Midbrain (tissue), 1 donor: ENCODE data around the gene CDK14.

Experiments used
- DNase-seq: peaks from one replicate; lab custom pipeline; 2025; lab: John Stamatoyannopoulos, UW

The CDK14 gene

DNA sequence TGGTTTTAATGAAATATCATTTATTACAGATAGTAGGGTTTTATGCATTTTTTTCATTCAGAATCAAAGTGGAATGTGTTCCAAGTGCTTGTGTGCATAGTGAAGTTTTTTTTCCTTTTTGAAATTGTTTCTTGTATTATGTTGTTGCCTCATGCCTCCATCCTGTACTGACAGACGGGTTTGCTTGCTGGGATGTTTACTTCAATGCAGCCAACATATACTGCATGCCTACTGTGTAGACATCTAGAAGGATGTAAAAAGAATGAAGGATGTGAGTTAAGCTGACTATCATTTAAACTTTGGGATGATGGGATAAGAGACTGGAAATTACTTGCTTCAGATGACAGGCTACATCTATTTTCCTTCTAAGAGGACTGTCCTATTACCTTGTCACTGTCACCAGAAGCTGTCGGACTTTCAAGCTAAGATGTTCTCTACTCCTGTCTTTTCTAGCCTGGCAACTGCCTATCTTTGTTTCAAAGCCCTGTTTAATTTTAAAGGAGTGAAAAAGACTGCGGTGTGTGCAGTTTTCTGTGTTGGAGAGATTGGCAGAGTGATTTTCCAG is 243.7 kb downstream of the CDK14 start:
- no peak for DNase-seq

DNA sequence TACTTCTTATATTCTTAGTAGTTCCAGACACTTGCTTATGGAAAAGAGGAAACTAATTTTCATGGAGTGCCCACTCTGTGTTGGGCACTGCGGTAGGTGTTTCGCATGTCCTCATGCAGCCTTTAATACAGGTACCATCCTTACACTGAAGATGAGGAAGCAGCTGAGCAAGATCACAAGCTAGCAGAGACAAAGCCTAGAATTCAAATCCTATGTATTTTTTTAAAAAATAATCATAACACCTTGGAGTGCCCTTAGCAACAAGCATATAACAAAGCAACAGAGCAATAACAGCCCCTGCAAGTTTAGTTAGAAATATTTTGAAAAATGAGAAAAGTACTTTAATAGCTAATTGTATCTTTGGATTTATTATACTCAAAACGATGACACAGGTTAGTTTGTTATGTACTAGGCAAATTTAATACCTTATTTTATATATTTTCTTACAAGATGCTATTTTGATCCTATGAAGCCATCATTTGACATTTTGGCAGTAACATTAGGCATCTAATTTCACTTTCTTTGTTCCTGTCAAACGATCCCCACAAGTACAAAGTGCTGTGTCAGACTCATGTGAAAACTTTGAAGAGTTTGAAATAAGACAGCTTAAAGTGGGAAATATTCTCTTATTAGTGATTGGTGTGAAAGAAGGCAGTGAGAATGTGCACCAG is 245.8 kb downstream of the CDK14 start:
- no peak for DNase-seq

GRCh38 chr7:90842430-90842788 is 246.3 kb downstream of the CDK14 start:
- DNase-seq, result no peak

GRCh38 chr7:90843472-90843871 is 247.4 kb downstream of the CDK14 start:
- DNase-seq, result no peak

- DNase-seq, result no peak
These were observed 248.3 kb downstream of the CDK14 start for GRCh38 chr7:90844421-90844820.

- DNase-seq, result no peak
These were observed 250.1 kb downstream of the CDK14 start for GRCh38 chr7:90846192-90846591.

- no peak for DNase-seq
These were observed 253.9 kb downstream of the CDK14 start for GRCh38 chr7:90850066-90850465.

- no peak for DNase-seq
These were observed 254.3 kb downstream of the CDK14 start for GRCh38 chr7:90850471-90850870.

- no peak for DNase-seq
These were observed 257.1 kb downstream of the CDK14 start for GRCh38 chr7:90853205-90853604.

GRCh38 chr7:90856351-90857070 is 260.4 kb downstream of the CDK14 start:
- DNase-seq, result no peak

DNA sequence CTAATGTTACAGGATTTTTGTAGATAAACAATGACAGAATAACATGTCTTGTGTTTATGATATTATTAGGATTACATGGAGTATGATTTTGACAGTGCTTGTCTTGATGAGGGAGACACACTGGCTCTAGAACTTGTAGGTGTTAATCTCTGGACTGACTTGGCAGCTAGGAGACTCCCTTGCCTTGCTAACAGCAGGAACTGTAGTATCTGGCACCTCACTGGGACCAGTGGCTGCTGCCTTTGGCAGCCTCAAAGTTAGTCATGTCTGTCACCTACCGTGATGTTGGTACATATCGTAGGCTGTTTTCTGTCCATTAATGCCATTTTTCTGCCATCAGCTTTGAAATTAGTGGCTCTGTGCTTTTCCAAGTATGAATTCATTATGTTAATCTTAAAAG is 261.5 kb downstream of the CDK14 start:
- no peak for DNase-seq

GRCh38 chr7:90858546-90858945 is 262.4 kb downstream of the CDK14 start:
- DNase-seq, result no peak

DNA sequence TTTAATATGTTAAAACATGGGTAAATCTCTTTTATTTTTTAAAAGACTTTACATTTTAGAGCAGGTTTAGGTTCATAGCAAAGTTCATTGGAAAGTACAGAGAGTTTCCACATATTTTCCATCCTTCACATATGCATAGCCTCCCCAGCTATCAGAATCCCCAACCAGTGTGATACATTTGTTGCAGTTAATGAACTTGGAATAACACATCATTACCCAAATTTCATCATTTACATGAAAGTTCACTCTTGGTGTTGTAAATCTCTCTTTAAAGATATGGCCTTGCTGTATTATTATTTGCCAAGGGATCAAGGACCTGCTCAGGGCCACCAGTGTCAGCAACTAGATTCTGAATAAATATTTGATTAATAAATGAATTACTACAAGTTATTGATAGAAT is 263.4 kb downstream of the CDK14 start:
- DNase-seq, result no peak

GRCh38 chr7:90864088-90864487 is 268.0 kb downstream of the CDK14 start:
- DNase-seq, result no peak

- DNase-seq, result no peak
These were observed 273.2 kb downstream of the CDK14 start for GRCh38 chr7:90869335-90869734.

DNA sequence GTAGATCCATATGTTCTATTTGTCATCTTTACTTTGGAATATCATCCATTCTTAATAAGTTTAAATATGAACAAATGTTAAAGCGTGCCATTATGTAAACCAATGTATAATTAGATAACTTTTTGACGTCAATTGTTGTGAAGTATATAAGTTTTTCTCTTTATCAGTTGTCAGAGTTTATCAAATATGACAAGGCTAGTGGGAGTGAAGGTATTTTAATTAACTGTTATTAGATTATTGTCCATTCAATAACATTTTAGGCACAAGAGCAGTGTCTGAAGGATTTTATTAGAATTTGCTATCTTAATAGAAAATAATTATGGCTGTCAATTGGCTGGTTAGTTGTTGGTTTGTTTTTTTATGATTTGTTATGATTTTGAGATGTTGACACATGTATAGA is 280.6 kb downstream of the CDK14 start:
- no peak for DNase-seq

DNA sequence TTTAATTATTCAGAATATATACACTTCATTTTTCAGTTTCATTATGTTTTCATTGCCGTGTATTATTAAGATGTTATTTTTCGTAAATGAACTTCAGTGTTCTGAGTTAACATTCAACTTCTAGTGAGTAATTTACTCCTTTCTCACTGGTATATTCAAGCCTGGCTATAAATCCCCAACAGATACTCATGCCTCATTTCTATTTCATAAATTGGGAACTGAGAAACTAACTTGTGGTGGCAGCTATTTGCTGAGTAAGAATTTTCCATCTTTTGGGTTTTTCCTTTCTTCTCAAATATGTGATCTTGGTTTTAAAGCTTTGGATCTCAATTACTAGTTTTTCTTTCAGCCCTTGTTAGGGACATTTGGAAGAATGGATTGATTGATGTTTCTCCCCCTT is 281.1 kb downstream of the CDK14 start:
- DNase-seq, result no peak

DNA sequence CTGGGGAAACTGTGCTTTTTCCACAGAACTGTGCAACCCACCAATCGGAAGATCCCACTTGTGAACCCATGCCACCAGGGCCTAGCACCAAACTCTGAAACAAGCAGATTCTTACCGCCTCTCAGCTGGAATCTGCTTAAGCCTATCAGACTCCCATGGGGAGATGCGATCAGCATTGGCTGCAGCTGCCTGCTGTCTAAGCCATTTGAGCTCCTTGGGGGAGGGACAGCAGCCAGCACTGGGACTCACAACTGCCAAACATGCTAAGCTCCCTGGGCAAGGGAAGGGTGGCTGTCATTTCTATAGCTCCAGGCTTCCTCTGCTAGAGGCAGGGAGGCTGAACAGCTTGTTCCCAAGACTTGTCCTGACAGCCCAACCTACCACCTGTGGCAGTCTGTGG is 283.8 kb downstream of the CDK14 start:
- no peak for DNase-seq

- DNase-seq, result no peak
These were observed 290.3 kb downstream of the CDK14 start for GRCh38 chr7:90886416-90886815.

DNA sequence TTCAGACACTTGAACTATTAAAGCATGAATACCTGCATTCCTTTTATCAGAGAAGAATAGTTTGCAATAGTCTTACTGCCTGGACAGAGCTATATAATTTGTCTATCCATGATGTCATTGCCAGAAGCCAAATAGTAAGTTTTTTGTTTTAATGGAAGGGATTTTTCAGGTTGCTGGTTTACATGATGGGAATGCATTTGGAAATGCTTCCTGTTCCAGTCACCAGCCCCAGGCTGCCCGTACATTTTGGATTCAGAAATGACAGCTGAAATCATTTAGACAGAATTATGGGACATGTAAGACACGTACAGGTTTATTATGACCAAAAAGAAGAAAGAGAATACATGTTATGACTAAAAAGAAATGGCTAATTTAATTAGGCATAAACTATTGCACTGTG is 293.1 kb downstream of the CDK14 start:
- no peak for DNase-seq

DNA sequence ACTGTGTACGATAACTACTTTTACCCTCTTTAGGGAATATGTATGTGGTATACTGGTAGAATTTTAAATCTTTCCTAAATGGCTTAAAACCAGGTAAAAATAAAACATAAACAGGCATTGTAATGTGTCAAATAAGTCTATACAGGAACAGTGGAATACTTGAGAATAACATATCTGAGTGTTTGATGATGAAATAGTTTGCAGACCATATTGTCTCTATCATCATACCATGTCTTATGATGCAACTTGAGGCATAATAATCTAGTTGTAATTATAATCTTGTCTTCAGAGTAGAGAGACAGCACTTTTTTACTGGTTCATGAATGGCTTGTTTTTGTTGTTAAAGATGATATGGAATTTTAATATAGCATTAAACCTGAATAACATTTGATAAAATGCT is 293.5 kb downstream of the CDK14 start:
- DNase-seq, result no peak

DNA sequence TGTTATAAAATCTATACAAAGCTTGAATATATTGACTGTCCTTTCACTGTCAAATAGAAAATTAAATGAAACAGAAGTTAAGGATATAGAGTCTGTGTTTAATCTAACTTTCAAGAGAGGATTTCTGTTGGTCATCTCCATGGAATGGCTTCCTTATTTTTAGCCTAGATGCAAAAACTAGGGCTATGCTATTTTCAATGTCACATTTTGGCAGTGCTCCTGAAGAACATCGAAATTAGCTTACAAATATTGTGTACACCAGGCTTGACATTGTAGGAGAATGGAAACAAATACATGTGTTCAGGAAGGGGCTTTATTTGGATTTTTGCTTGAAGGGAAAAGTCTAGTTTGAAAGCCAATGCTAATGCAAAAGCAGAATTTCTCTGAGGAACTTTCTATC is 295.4 kb downstream of the CDK14 start:
- DNase-seq, result no peak

DNA sequence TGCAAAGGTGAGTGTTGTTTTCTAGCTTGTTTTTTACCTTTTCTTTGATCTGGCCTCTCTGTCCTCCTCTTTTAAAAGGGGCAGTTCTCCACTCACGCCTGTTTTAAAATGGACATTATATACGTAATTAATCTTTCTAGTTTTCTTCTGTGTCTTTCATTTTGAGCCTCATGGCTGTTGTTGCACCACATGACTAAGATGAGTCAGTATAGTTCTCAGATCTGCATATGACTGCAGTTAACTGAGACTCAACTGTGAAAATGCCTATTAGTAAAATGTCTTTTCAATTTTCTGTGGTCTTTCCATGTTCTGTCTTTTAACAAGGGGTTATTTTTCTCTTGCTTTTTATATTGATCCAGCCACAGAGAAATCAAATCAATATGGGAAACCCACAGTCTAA is 296.1 kb downstream of the CDK14 start:
- no peak for DNase-seq

DNA sequence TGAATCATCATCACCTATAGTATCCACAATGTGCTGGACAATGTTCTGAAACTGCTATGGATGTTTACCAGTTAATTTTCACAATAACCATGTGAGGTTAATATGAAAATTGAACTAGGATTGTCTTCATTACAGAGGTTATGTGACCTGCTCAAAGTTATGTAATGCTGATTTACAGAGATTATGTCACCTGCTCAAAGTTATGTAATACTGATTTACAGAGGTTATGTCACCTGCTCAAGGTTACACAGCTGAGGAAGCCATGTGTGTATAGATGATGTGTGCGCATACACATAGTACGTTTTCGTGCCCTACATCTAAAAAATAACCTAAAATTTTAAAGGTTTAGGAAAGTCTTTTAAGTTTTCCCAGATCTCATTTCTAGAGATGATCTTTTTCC is 298.0 kb downstream of the CDK14 start:
- DNase-seq, result no peak
